Hematopoietic multipotent progenitor cell treated with erythropoietin and hydrocortisone succinate and interleukin-3 and kit ligand, for 6 days (in vitro differentiated cells): ENCODE data around the gene SNRPB.
"Not testable (repeated sequence)": the region's sequence is repeated elsewhere in the genome, so short reads cannot be mapped to it uniquely, and the experiment has no call there.

Experiments used
- DNase-seq: peaks from one replicate; pipeline ENCODE4 v3.0.0-alpha.2; 2015

The SNRPB gene

GRCh38 chr20:2470423-2471193 is at the start of gene SNRPB:
Gene SNRPB (minus strand): TSS chr20:2470789. CDS start chr20:2470690, 99 bp downstream.
- DNase-seq = peak; percentile 99

- DNase-seq = no peak
Observed at GRCh38 chr20:2519115-2519809, 48.7 kb upstream of the SNRPB start.

GRCh38 chr20:2518558-2518957 is 48.0 kb upstream of the SNRPB start:
- peak; percentile 21 for DNase-seq

- no peak for DNase-seq
Observed at GRCh38 chr20:2518096-2518495, 47.5 kb upstream of the SNRPB start.

- no peak for DNase-seq
Observed at GRCh38 chr20:2516399-2516798, 45.8 kb upstream of the SNRPB start.

- DNase-seq = no peak
Observed at GRCh38 chr20:2515203-2515602, 44.6 kb upstream of the SNRPB start.

- DNase-seq = no peak
Observed at GRCh38 chr20:2509794-2510193, 39.2 kb upstream of the SNRPB start.

GRCh38 chr20:2509468-2509781 is 38.8 kb upstream of the SNRPB start:
- no peak for DNase-seq

- peak; percentile 95 for DNase-seq
Observed at GRCh38 chr20:2508631-2509467, 38.3 kb upstream of the SNRPB start, which contains the start of gene ZNF343. Gene ZNF343 (minus strand): TSS chr20:2508915. CDS start chr20:2493895, 15,020 bp downstream.

- peak; percentile 38 for DNase-seq
Observed at GRCh38 chr20:2507875-2508630, 37.5 kb upstream of the SNRPB start.

- DNase-seq = peak; percentile 24
Observed at GRCh38 chr20:2507464-2507863, 36.9 kb upstream of the SNRPB start.

- not testable (repeated sequence) for DNase-seq
Observed at GRCh38 chr20:2506426-2506825, 35.8 kb upstream of the SNRPB start.

GRCh38 chr20:2504803-2505202 is 34.2 kb upstream of the SNRPB start:
- DNase-seq = not testable (repeated sequence)

GRCh38 chr20:2502808-2503384 is 32.3 kb upstream of the SNRPB start:
- not testable (repeated sequence) for DNase-seq

- DNase-seq = no peak
Observed at GRCh38 chr20:2485661-2486060, 15.1 kb upstream of the SNRPB start.

GRCh38 chr20:2485080-2485479 is 14.5 kb upstream of the SNRPB start:
- DNase-seq = no peak

GRCh38 chr20:2483504-2483903 is 12.9 kb upstream of the SNRPB start:
- DNase-seq = no peak

GRCh38 chr20:2480381-2480780 is 9.8 kb upstream of the SNRPB start:
- no peak for DNase-seq

- DNase-seq = peak; percentile 43
Observed at GRCh38 chr20:2476742-2477615, 6.4 kb upstream of the SNRPB start.

- no peak for DNase-seq
Observed at GRCh38 chr20:2475850-2476741, 5.5 kb upstream of the SNRPB start.
